Measurements from ENCODE around the gene MRPL41. TPM values are rescaled to one million over a fixed set of nuclear protein-coding genes. Genes with fewer than 3 reads are reported as not detected.
"Not testable (repeated sequence)": the region's sequence is repeated elsewhere in the genome, so short reads cannot be mapped to it uniquely, and the experiment has no call there.

Gene MRPL41
- total and polyA plus RNA-seq, 2 donors from 2014 or later: 47.3 to 150 TPM

DNA sequence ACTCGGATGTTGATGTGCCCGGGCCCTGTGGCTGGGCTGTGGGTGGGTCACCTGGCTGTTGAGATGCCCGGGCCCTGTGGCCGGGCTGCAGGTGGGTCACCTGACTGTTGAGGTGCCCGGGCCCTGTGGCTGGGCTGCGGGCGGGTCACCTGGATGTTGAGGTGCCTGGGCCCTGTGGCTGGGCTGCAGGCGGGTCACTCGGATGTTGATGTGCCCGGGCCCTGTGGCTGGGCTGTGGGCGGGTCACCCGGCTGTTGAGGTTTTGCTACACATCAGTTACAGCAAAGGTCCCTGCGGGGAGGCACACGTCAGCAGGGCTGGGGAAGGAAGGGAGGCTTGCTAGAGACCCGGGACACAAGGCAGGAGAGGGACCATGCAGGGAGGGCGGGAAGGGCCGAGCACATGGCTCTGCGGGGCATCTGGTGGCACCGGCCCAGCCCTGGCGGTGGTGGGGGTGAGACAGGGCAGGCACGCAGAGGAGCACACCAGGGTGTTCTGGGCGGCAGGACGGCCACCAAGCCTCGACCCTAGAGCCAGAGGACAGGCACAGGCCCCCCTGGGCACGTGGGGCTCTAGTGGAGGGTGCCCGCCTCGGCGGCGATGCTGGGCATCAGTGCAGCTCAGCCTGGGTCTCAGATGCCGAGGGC is 36.9 kb upstream of the MRPL41 start:
- Histone ChIP-seq H3K4me1 (ENCODE audit: control insufficient read depth in 2 of 3, insufficient read depth in 2 of 3, low read depth in 1 of 3, low read length in 3 of 3) (no peaks in the 10 kb centered on the region), H3K9ac (ENCODE audit: low read length in 3 of 3) (no peak overlapping the region), H3K27ac (ENCODE audit: low read depth in 2 of 2, low read length in 2 of 2) (no peak overlapping the region), H3K9me3 (ENCODE audit: control insufficient read depth in 2 of 3, insufficient read depth in 1 of 3, low read length in 3 of 3) (no peaks in the 10 kb centered on the region), H3K36me3 (ENCODE audit: control insufficient read depth in 2 of 3, insufficient read depth in 3 of 3, low read length in 3 of 3) (no peaks in the 10 kb centered on the region), H3K4me3 (ENCODE audit: low read length in 3 of 3) (no peak overlapping the region), H3K27me3 (ENCODE audit: control insufficient read depth, insufficient read depth, low read length) (no peaks in the 10 kb centered on the region)
- DNase-seq: no peak
- intact Hi-C loops (cut with DNase I): no loop called here
- TF ChIP-seq, protein P1, sequence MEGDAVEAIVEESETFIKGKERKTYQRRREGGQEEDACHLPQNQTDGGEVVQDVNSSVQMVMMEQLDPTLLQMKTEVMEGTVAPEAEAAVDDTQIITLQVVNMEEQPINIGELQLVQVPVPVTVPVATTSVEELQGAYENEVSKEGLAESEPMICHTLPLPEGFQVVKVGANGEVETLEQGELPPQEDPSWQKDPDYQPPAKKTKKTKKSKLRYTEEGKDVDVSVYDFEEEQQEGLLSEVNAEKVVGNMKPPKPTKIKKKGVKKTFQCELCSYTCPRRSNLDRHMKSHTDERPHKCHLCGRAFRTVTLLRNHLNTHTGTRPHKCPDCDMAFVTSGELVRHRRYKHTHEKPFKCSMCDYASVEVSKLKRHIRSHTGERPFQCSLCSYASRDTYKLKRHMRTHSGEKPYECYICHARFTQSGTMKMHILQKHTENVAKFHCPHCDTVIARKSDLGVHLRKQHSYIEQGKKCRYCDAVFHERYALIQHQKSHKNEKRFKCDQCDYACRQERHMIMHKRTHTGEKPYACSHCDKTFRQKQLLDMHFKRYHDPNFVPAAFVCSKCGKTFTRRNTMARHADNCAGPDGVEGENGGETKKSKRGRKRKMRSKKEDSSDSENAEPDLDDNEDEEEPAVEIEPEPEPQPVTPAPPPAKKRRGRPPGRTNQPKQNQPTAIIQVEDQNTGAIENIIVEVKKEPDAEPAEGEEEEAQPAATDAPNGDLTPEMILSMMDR (IDR thresholded peaks at IDR 0.05; ENCODE audit: borderline replicate concordance, extremely low read depth, insufficient read depth): no peak
- no peak for FAIRE-seq

- Histone ChIP-seq H3K4me3 (ENCODE audit: low read length in 3 of 3) (no peak overlapping the region), H3K27me3 (ENCODE audit: control insufficient read depth, insufficient read depth, low read length) (no peaks in the 10 kb centered on the region), H3K4me1 (ENCODE audit: control insufficient read depth in 2 of 3, insufficient read depth in 2 of 3, low read depth in 1 of 3, low read length in 3 of 3) (no peaks in the 10 kb centered on the region), H3K36me3 (ENCODE audit: control insufficient read depth in 2 of 3, insufficient read depth in 3 of 3, low read length in 3 of 3) (no peaks in the 10 kb centered on the region), H3K9ac (ENCODE audit: low read length in 3 of 3) (no peak overlapping the region), H3K27ac (ENCODE audit: low read depth in 2 of 2, low read length in 2 of 2) (no peak overlapping the region), H3K9me3 (ENCODE audit: control insufficient read depth in 2 of 3, insufficient read depth in 1 of 3, low read length in 3 of 3) (no peaks in the 10 kb centered on the region)
- DNase-seq (peak in 1 of 5 donors; percentile 66), FAIRE-seq (no peak)
- intact Hi-C loops (cut with DNase I): no loop called here
- TF ChIP-seq, protein P1 (IDR thresholded peaks at IDR 0.05; ENCODE audit: borderline replicate concordance, extremely low read depth, insufficient read depth): no peak
Observed at GRCh38 chr9:137515338-137515724, 36.3 kb upstream of the MRPL41 start.

GRCh38 chr9:137516144-137516917 is 35.3 kb upstream of the MRPL41 start:
- TF ChIP-seq, protein P1 (IDR thresholded peaks at IDR 0.05; ENCODE audit: borderline replicate concordance, extremely low read depth, insufficient read depth): no peak
- FAIRE-seq (no peak), DNase-seq (peak in 1 of 5 donors; percentile 67)
- intact Hi-C loops (cut with DNase I): no loop called here
- H3K4me3 ChIP-seq (ENCODE audit: low read length in 3 of 3): no peak overlapping the region
- no peaks in the 10 kb centered on the region for H3K4me1 ChIP-seq (ENCODE audit: control insufficient read depth in 2 of 3, insufficient read depth in 2 of 3, low read depth in 1 of 3, low read length in 3 of 3)
- no peaks in the 10 kb centered on the region for H3K36me3 ChIP-seq (ENCODE audit: control insufficient read depth in 2 of 3, insufficient read depth in 3 of 3, low read length in 3 of 3)
- no peak overlapping the region for H3K27ac ChIP-seq (ENCODE audit: low read depth in 2 of 2, low read length in 2 of 2)
- no peaks in the 10 kb centered on the region for H3K9me3 ChIP-seq (ENCODE audit: control insufficient read depth in 2 of 3, insufficient read depth in 1 of 3, low read length in 3 of 3)
- H3K27me3 ChIP-seq (ENCODE audit: control insufficient read depth, insufficient read depth, low read length): no peaks in the 10 kb centered on the region
- H3K9ac ChIP-seq (ENCODE audit: low read length in 3 of 3): no peak overlapping the region

- H3K9ac ChIP-seq (ENCODE audit: low read length in 3 of 3); FAIRE-seq; H3K4me3 ChIP-seq (ENCODE audit: low read length in 3 of 3); H3K9me3 ChIP-seq (ENCODE audit: control insufficient read depth in 2 of 3, insufficient read depth in 1 of 3, low read length in 3 of 3); H3K27ac ChIP-seq (ENCODE audit: low read depth in 2 of 2, low read length in 2 of 2); H3K4me1 ChIP-seq (ENCODE audit: control insufficient read depth in 2 of 3, insufficient read depth in 2 of 3, low read depth in 1 of 3, low read length in 3 of 3); H3K36me3 ChIP-seq (ENCODE audit: control insufficient read depth in 2 of 3, insufficient read depth in 3 of 3, low read length in 3 of 3); H3K27me3 ChIP-seq (ENCODE audit: control insufficient read depth, insufficient read depth, low read length); intact Hi-C loops (cut with DNase I); DNase-seq: not testable (repeated sequence)
Observed at GRCh38 chr9:137518661-137519459, 32.8 kb upstream of the MRPL41 start.

Data from kidney (tissue), 14 donors.